ENCODE measurements around the gene COL11A1. TPM values are rescaled to one million over a fixed set of nuclear protein-coding genes. Genes with fewer than 3 reads are reported as not detected.

COL11A1 gene
- total and polyA plus RNA-seq, 8 donors: 0.21 to 89.1 (median 56.3) TPM

- intact Hi-C loops (cut with DNase I): no loop called here
- H3K9me3 ChIP-seq: no peaks in the 10 kb centered on the region
- ATAC-seq: peak; percentile 16
- no peak overlapping the region for H3K4me3 ChIP-seq
- H3K4me1 ChIP-seq: peaks cover 4 to 5% of the 10 kb centered on the region in 2 donors
- no peak for DNase-seq
- H3K27ac ChIP-seq: no peak overlapping the region
- no peaks in the 10 kb centered on the region for H3K36me3 ChIP-seq
- H3K27me3 ChIP-seq: peaks cover 3 to 40% of the 10 kb centered on the region in 2 donors
- TF ChIP-seq CTCF (IDR thresholded peaks at IDR 0.05): no peak
These were observed 1.1 kb upstream of the COL11A1 start for GRCh38 chr1:103109311-103109920.

DNA sequence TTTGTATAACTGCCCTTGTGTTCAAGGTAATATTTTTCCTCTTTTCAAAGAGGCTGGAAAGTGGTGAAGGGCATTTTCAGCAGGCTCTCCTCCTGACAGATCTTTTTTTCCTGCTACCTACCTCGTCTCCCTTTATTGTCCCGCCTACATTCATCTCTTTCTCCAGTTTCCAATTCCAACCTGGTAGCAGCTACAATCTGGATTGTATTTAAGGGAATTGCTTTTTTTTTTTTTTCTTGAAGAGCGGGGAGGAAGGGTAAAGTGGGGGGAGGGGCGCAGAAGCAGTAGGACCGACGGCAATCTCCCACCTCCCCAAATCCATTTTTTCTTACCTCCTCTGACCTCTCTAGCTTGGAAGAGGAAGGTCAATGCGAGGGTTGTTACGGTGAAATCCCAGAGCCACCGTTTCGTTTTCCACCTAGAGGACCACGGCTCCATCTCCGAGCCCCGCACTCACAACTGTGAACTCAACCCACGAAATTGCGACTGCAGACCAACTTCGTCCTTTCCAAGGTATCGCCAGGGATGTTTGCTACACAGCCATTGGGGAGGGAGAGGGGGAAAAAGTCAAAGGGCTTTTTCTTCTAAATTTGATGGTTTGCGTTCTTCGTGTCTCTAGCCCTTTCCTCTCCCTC is 464 bp downstream of the COL11A1 start:
- Histone ChIP-seq H3K27ac (no peak overlapping the region), H3K9me3 (no peaks in the 10 kb centered on the region), H3K36me3 (no peaks in the 10 kb centered on the region), H3K27me3 (peaks cover 3 to 40% of the 10 kb centered on the region in 2 donors), H3K4me1 (peaks cover 4 to 5% of the 10 kb centered on the region in 2 donors), H3K4me3 (peak overlapping the region; percentile 5 to 12)
- peak in 1 of 4 donors; percentile 7 for DNase-seq
- no peak for TF ChIP-seq CTCF (IDR thresholded peaks at IDR 0.05)
- intact Hi-C loops (cut with DNase I): no loop called here
- ATAC-seq: peak; percentile 6

DNA sequence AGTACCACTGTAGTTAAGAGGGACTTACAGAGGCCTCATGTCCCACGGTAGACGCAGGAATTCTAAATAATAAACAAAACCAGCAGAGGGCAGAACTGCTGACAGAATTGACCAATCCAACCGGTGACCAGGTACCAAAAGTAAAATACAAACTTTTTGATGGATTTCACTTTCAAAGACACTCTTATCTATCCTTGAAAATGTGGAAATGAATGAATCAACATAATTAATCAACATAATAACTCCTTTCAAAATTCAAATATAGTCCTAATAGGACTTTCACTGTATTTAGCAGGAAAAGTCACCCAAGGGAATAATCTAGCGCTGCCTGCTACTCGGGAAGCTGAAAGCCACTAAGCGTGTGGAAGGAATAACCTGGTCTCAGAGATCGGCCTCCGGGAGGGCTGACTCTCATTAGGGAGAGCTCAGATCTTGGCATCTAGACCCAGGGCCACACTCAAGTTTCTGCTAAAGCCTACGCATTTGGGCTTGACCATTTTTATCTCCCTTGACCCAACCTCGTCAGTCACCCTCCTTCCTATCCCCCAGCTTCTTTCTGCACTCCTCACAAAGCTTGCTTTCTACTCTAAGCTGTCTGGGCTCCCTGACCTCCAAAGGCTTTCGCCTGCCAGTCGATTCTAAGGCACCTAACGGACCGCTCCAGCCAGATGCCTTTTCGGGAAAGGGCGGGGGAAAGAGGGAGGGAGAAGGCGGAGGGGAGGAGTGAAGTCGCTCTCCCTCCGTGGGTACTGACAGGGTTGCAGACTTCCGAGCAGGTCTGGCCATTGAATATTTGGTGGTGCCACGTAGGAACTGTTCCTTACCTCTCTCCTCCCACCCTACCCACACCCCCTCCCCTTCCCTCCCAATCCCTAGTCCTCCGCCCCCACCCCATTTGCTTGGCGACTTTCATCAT is 1.6 kb downstream of the COL11A1 start:
- peak; percentile 87 for ATAC-seq
- Histone ChIP-seq H3K9me3 (no peaks in the 10 kb centered on the region), H3K36me3 (no peaks in the 10 kb centered on the region), H3K27me3 (peaks cover 3 to 40% of the 10 kb centered on the region in 2 donors), H3K27ac (no peak overlapping the region), H3K4me3 (peak overlapping the region; percentile 10 to 27), H3K4me1 (peaks cover 4 to 5% of the 10 kb centered on the region in 2 donors)
- TF ChIP-seq CTCF (IDR thresholded peaks at IDR 0.05): peak in 1 of 2 donors; percentile 36
- intact Hi-C loops (cut with DNase I): no loop called here
- DNase-seq: peak in 3 of 4 donors; percentile 33 to 47 (median 34)

GRCh38 chr1:103101399-103101798 is 6.9 kb downstream of the COL11A1 start:
- ATAC-seq: no peak
- no peak overlapping the region for H3K27ac ChIP-seq

More at GRCh38 chr1:103101399-103101798, 6.9 kb downstream of the COL11A1 start:
- no peak for TF ChIP-seq CTCF (IDR thresholded peaks at IDR 0.05)
- DNase-seq: no peak
- intact Hi-C loops (cut with DNase I): no loop called here
- peaks cover 0 to under 1% of the 10 kb centered on the region in 2 donors for H3K4me1 ChIP-seq
- H3K9me3 ChIP-seq: no peaks in the 10 kb centered on the region
- H3K27me3 ChIP-seq: peaks cover 0 to 9% of the 10 kb centered on the region in 2 donors
- no peaks in the 10 kb centered on the region for H3K36me3 ChIP-seq
- no peak overlapping the region for H3K4me3 ChIP-seq
